NT2/D1 (cell line): ENCODE results near the gene C10orf143.

Experiments used
- SUZ12 ChIP-seq: IDR thresholded peaks from 2 replicates; pipeline ENCODE4 v1.6.1; 2011; ENCODE audit not compliant: insufficient read length, insufficient read depth; ENCODE audit errors: extremely low read depth
- ZNF274 ChIP-seq: IDR thresholded peaks from 2 replicates; pipeline ENCODE4 v1.6.1; 2011; ENCODE audit warnings: mild to moderate bottlenecking, low read depth, low read length

DNA sequence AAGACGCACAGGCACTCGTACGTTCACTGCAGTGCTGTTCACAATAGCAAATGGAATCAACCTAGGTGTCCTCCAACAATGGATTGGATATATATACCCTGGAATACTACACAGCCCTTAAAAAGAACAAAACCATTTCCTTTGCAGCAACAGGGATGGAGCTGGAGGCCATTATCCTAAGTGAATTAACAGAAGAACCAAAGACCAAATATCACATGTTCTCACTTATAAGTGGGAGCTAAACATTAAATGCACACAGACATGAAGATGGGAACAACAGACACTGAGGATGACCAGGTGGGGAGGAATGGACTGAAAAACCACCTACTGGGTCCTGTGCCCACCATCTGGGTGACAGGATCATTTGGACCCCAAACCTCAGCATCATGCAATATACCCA lies 94.5 kb downstream of the C10orf143 start:
- no peak for TF ChIP-seq SUZ12
- no peak for TF ChIP-seq ZNF274
